HepG2 (cell line): ENCODE measurements around the gene SPATA25. TPM values are rescaled to one million over a fixed set of nuclear protein-coding genes. Genes with fewer than 3 reads are reported as not detected.
A peak's percentile ranks its signal among the peaks of the same experiment; 100 is the strongest.

Source experiments
- BORCS8-MEF2B ChIP-seq: sonication (generic); formaldehyde crosslinking; IDR thresholded peaks from 2 replicates; pipeline ENCODE4 v1.8.0; 2022; ENCODE audit warnings: mild to moderate bottlenecking, missing genetic modification reagents
- FLYWCH1 ChIP-seq: sonication (generic); formaldehyde crosslinking; IDR thresholded peaks from 2 replicates; pipeline ENCODE4 v1.8.1; 2023; ENCODE audit warnings: mild to moderate bottlenecking, missing genetic modification reagents
- FOXO1 ChIP-seq: sonication (generic); formaldehyde crosslinking; IDR thresholded peaks from 2 replicates; pipeline ENCODE4 v1.4.0; 2020; ENCODE audit warnings: missing genetic modification reagents
- FUBP1 ChIP-seq: sonication (generic); formaldehyde crosslinking; IDR thresholded peaks from 2 replicates; pipeline ENCODE4 v1.5.1; 2020; ENCODE audit warnings: missing genetic modification reagents, mild to moderate bottlenecking, borderline replicate concordance
- HNRNPK ChIP-seq: fragments of 200-400 bp; formaldehyde crosslinking; IDR thresholded peaks from 2 replicates; pipeline ENCODE4 v1.6.1; 2018; ENCODE audit warnings: low read length, low read depth, moderate library complexity, mild to moderate bottlenecking; ENCODE audit not compliant: poor library complexity, severe bottlenecking
- HOXA7 ChIP-seq: sonication (generic); formaldehyde crosslinking; IDR thresholded peaks from 2 replicates; pipeline ENCODE4 v1.8.1; 2022; ENCODE audit warnings: mild to moderate bottlenecking, missing genetic modification reagents, moderate library complexity
- IKZF4 ChIP-seq: sonication (generic); formaldehyde crosslinking; IDR thresholded peaks from 2 replicates; pipeline ENCODE4 v1.5.1; 2020; ENCODE audit warnings: borderline replicate concordance, mild to moderate bottlenecking, low read depth, missing genetic modification reagents; ENCODE audit errors: not compliant biosample characterization
- KLF13 ChIP-seq: sonication (generic); formaldehyde crosslinking; IDR thresholded peaks from 2 replicates; pipeline ENCODE4 v1.4.0; 2020; ENCODE audit warnings: mild to moderate bottlenecking, missing genetic modification reagents
- MEIS1 ChIP-seq: sonication (generic); formaldehyde crosslinking; IDR thresholded peaks from 2 replicates; pipeline ENCODE4 v1.9.0; 2021; ENCODE audit warnings: mild to moderate bottlenecking, missing genetic modification reagents, moderate library complexity, borderline replicate concordance
- NCOA5 ChIP-seq: sonication (generic); formaldehyde crosslinking; IDR thresholded peaks from 2 replicates; pipeline ENCODE4 v1.4.0; 2020; ENCODE audit warnings: missing genetic modification reagents
- NKX3-1 ChIP-seq: sonication (generic); formaldehyde crosslinking; IDR thresholded peaks from 2 replicates; pipeline ENCODE4 v1.5.0; 2020; ENCODE audit warnings: missing genetic modification reagents
- PHF20 ChIP-seq: sonication (generic); formaldehyde crosslinking; IDR thresholded peaks from 2 replicates; pipeline ENCODE4 v1.5.0; 2020; ENCODE audit warnings: mild to moderate bottlenecking, missing genetic modification reagents
- RARA ChIP-seq: IDR thresholded peaks from 2 replicates; pipeline ENCODE4 v1.6.1; 2016; ENCODE audit warnings: missing genetic modification reagents, missing compliant biosample characterization
- SNAI1 ChIP-seq: sonication (generic); formaldehyde crosslinking; IDR thresholded peaks from 2 replicates; pipeline ENCODE4 v1.5.0; 2020; ENCODE audit warnings: mild to moderate bottlenecking, missing genetic modification reagents, borderline replicate concordance
- ZNF33A ChIP-seq: sonication (generic); formaldehyde crosslinking; IDR thresholded peaks from 2 replicates; pipeline ENCODE4 v1.5.1; 2020; ENCODE audit warnings: missing genetic modification reagents, mild to moderate bottlenecking, moderate library complexity, borderline replicate concordance
- ZNF562 ChIP-seq: sonication (generic); formaldehyde crosslinking; IDR thresholded peaks from 2 replicates; pipeline ENCODE4 v1.8.0; 2022; ENCODE audit warnings: missing genetic modification reagents, borderline replicate concordance
- ZNF619 ChIP-seq: sonication (generic); formaldehyde crosslinking; IDR thresholded peaks from 2 replicates; pipeline ENCODE4 v1.4.0; 2020; ENCODE audit warnings: mild to moderate bottlenecking, missing genetic modification reagents
- ZNF747 ChIP-seq: sonication (generic); formaldehyde crosslinking; IDR thresholded peaks from 2 replicates; pipeline ENCODE4 v1.8.1; 2023; ENCODE audit warnings: missing genetic modification reagents, mild to moderate bottlenecking, borderline replicate concordance
- ZNF777 ChIP-seq: sonication (generic); formaldehyde crosslinking; IDR thresholded peaks from 2 replicates; pipeline ENCODE4 v1.4.0; 2020; ENCODE audit warnings: missing genetic modification reagents
- ZSCAN9 ChIP-seq: IDR thresholded peaks from 2 replicates; pipeline ENCODE4 v1.6.1; 2016; ENCODE audit warnings: borderline replicate concordance
- polyA plus RNA-seq, 8 experiments: library from polyadenylated mRNA; depleted of rRNA in 3 of 8; stranded (reverse) in 7 of 8; unstranded in 1 of 8; fragments of >200 nt; fragmentation: Illumina TruSeq in 4 of 8; extraction: Trizol in 4 of 8; gene quantifications; 2 replicates each; pipeline versions ENCODE4 v1.2.1 to v1.2.3, GENCODE V29; 2011 to 2016; ENCODE audit warnings: low read depth in 4 of 8, missing spikeins in 1 of 8, mixed read lengths in 1 of 8; ENCODE audit not compliant: insufficient read depth in 1 of 8
- total RNA-seq, 5 experiments: library from RNA; depleted of rRNA; stranded (reverse); fragments of >200 nt; fragmentation: Illumina TruSeq; extraction: Trizol; gene quantifications; 2 replicates each; pipeline ENCODE4 v1.2.3, GENCODE V29; 2016; ENCODE audit warnings: low read depth in 1 of 5
- TF ChIP-seq, protein P1 (sequence below): sonication (generic); formaldehyde crosslinking; conservative IDR thresholded peaks from 2 replicates; pipeline ENCODE4 v1.4.0; 2020; ENCODE audit warnings: mild to moderate bottlenecking, missing genetic modification reagents, moderate library complexity
- TF ChIP-seq, protein P2 (sequence below): sonication (generic); formaldehyde crosslinking; IDR thresholded peaks from 2 replicates; pipeline ENCODE4 v1.4.0; 2020; ENCODE audit warnings: low read depth, mild to moderate bottlenecking, missing genetic modification reagents

Gene SPATA25
- total and polyA plus RNA-seq, 2 of the 13 experiments (the other 11 are each of a cell fraction or from before 2014, with no cell fraction given) = 4.8 to 7.6 TPM

- peak; percentile 89 for TF ChIP-seq ZSCAN9 (CRISPR knock-in tag)
- peak; percentile 46 for TF ChIP-seq RARA
- peak; percentile 37; the same call in 1 of the 2 replicates for TF ChIP-seq NCOA5
- TF ChIP-seq FUBP1 (CRISPR knock-in tag) = 0 out of 2 replicates have a peak, but pooled peaks have one; percentile 57
- TF ChIP-seq SNAI1 (CRISPR knock-in tag) = peak; percentile 29; the same call in 1 of the 2 replicates
- no peak for TF ChIP-seq ZNF33A (CRISPR knock-in tag)
- 0 out of 2 replicates have a peak, but pooled peaks have one; percentile 4 for TF ChIP-seq ZNF777
- TF ChIP-seq, protein P1, sequence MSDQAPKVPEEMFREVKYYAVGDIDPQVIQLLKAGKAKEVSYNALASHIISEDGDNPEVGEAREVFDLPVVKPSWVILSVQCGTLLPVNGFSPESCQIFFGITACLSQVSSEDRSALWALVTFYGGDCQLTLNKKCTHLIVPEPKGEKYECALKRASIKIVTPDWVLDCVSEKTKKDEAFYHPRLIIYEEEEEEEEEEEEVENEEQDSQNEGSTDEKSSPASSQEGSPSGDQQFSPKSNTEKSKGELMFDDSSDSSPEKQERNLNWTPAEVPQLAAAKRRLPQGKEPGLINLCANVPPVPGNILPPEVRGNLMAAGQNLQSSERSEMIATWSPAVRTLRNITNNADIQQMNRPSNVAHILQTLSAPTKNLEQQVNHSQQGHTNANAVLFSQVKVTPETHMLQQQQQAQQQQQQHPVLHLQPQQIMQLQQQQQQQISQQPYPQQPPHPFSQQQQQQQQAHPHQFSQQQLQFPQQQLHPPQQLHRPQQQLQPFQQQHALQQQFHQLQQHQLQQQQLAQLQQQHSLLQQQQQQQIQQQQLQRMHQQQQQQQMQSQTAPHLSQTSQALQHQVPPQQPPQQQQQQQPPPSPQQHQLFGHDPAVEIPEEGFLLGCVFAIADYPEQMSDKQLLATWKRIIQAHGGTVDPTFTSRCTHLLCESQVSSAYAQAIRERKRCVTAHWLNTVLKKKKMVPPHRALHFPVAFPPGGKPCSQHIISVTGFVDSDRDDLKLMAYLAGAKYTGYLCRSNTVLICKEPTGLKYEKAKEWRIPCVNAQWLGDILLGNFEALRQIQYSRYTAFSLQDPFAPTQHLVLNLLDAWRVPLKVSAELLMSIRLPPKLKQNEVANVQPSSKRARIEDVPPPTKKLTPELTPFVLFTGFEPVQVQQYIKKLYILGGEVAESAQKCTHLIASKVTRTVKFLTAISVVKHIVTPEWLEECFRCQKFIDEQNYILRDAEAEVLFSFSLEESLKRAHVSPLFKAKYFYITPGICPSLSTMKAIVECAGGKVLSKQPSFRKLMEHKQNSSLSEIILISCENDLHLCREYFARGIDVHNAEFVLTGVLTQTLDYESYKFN (CRISPR knock-in tag) = peak; percentile 10; the same call in 1 of the 2 replicates
- no peak for TF ChIP-seq ZNF562 (CRISPR knock-in tag)
- TF ChIP-seq NKX3-1 (CRISPR knock-in tag) = peak; percentile 50; the same call in 1 of the 2 replicates
- peak; percentile 96 for TF ChIP-seq PHF20 (CRISPR knock-in tag)
- no peak; the same call in 1 of the 2 replicates for TF ChIP-seq KLF13 (CRISPR knock-in tag)
- TF ChIP-seq BORCS8-MEF2B (CRISPR knock-in tag) = peak; percentile 80
- TF ChIP-seq MEIS1 (CRISPR knock-in tag) = peak; percentile 93; the same call in 1 of the 2 replicates
- TF ChIP-seq FLYWCH1 (CRISPR knock-in tag) = no peak
- peak; percentile 60; the same call in 1 of the 2 replicates for TF ChIP-seq ZNF747
- TF ChIP-seq FOXO1 = peak; percentile 47
- TF ChIP-seq, protein P2, sequence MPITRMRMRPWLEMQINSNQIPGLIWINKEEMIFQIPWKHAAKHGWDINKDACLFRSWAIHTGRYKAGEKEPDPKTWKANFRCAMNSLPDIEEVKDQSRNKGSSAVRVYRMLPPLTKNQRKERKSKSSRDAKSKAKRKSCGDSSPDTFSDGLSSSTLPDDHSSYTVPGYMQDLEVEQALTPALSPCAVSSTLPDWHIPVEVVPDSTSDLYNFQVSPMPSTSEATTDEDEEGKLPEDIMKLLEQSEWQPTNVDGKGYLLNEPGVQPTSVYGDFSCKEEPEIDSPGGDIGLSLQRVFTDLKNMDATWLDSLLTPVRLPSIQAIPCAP = no peak
- no peak for TF ChIP-seq HOXA7 (CRISPR knock-in tag)
- peak; percentile 93 for TF ChIP-seq ZNF619 (CRISPR knock-in tag)
- no peak for TF ChIP-seq HNRNPK
- TF ChIP-seq IKZF4 (CRISPR knock-in tag) = peak; percentile 16
Observed at GRCh38 chr20:45857114-45857881, 30.1 kb downstream of the SPATA25 start, which contains the start of the genes ACOT8 and ZSWIM3 (continued).
